Stimulated activated naive CD8-positive, alpha-beta T cell treated with anti-CD3 and anti-CD28 coated beads, Interleukin-15, amount 100 ng/mL, for 72 hours (primary cell): Measurements from ENCODE around the gene SUPT6H.
"Not testable (repeated sequence)": the region's sequence is repeated elsewhere in the genome, so short reads cannot be mapped to it uniquely, and the experiment has no call there.

ENCODE experiments used
- ATAC-seq: fragments of 150-1000 bp; cut with Tn5 transposase; 2 replicates; pipeline ENCODE4 v1.10.0; 2021; ENCODE audit warnings: mild to moderate bottlenecking, moderate library complexity
- DNase-seq, 2 donors: peaks; one replicate each; pipeline ENCODE4 v3.0.0; 2021 to 2022
- H3K27ac Mint-ChIP-seq, 2 donors: one replicate each; pipeline ENCODE4 v1.8.0; 2022; ENCODE audit warnings: mild to moderate bottlenecking in 2 of 2, mixed read lengths in 2 of 2, moderate library complexity in 2 of 2
- H3K27me3 Mint-ChIP-seq: one replicate; pipeline ENCODE4 v1.8.0; 2022; ENCODE audit warnings: mixed read lengths
- H3K4me1 Mint-ChIP-seq: one replicate; pipeline ENCODE4 v1.8.0; 2022; ENCODE audit warnings: mild to moderate bottlenecking, mixed read lengths
- H3K4me3 Mint-ChIP-seq, 2 donors: one replicate each; pipeline ENCODE4 v1.8.0; 2022; ENCODE audit warnings: mild to moderate bottlenecking in 2 of 2, mixed read lengths in 2 of 2, moderate library complexity in 1 of 2
- H3K9me3 Mint-ChIP-seq, 2 donors: one replicate each; pipeline ENCODE4 v1.8.0; 2022; ENCODE audit warnings: mixed read lengths in 2 of 2

Gene SUPT6H

GRCh38 chr17:28728364-28729200, 66.6 kb downstream of the SUPT6H start, which contains the start of gene NEK8:
TSS of gene NEK8 (plus strand) at chr17:28728788. CDS start at chr17:28728814, 26 bp downstream.
- Mint-ChIP-seq H3K4me1 (peaks cover 66% of the 10 kb centered on the region), H3K9me3 (no peaks in the 10 kb centered on the region), H3K4me3 (peak within 1 kb of the TSS; percentile 98 to 100), H3K27me3 (no peaks in the 10 kb centered on the region), H3K27ac (peak within 1 kb of the TSS; percentile 99 to 100)
- DNase-seq (peak; percentile 97 to 99), ATAC-seq (peak; percentile 55)

- Mint-ChIP-seq H3K4me1 (peaks cover 66% of the 10 kb centered on the region), H3K9me3 (no peaks in the 10 kb centered on the region), H3K27me3 (no peaks in the 10 kb centered on the region), H3K4me3 (peak overlapping the region in 1 of 2 donors; percentile 49), H3K27ac (no peak overlapping the region)
- ATAC-seq (no peak), DNase-seq (no peak)
Measured at GRCh38 chr17:28729950-28730330, 67.9 kb downstream of the SUPT6H start.

- DNase-seq (no peak), ATAC-seq (no peak)
- Mint-ChIP-seq H3K4me3 (no peak overlapping the region), H3K27ac (no peak overlapping the region), H3K4me1 (peaks cover 71% of the 10 kb centered on the region), H3K9me3 (peaks cover 0 to 6% of the 10 kb centered on the region in 2 donors), H3K27me3 (no peaks in the 10 kb centered on the region)
Measured at GRCh38 chr17:28733346-28733745, 71.3 kb downstream of the SUPT6H start.

GRCh38 chr17:28734712-28735241, 72.8 kb downstream of the SUPT6H start:
- H3K9me3 Mint-ChIP-seq = peaks cover 0 to 6% of the 10 kb centered on the region in 2 donors
- ATAC-seq = no peak
- peaks cover 73% of the 10 kb centered on the region for H3K4me1 Mint-ChIP-seq
- peak overlapping the region in 1 of 2 donors; percentile 15 for H3K4me3 Mint-ChIP-seq
- H3K27ac Mint-ChIP-seq = no peak overlapping the region
- DNase-seq = no peak
- no peaks in the 10 kb centered on the region for H3K27me3 Mint-ChIP-seq

GRCh38 chr17:28735242-28735722, 73.3 kb downstream of the SUPT6H start:
- Mint-ChIP-seq H3K4me3 (peak overlapping the region in 1 of 2 donors; percentile 15), H3K27me3 (no peaks in the 10 kb centered on the region), H3K27ac (no peak overlapping the region), H3K9me3 (peaks cover 0 to 6% of the 10 kb centered on the region in 2 donors), H3K4me1 (peaks cover 76% of the 10 kb centered on the region)
- ATAC-seq (no peak), DNase-seq (no peak)

- peaks cover 84% of the 10 kb centered on the region for H3K4me1 Mint-ChIP-seq
- not testable (repeated sequence) for H3K27ac Mint-ChIP-seq, ATAC-seq, H3K27me3 Mint-ChIP-seq, H3K9me3 Mint-ChIP-seq, H3K4me3 Mint-ChIP-seq, DNase-seq
Measured at GRCh38 chr17:28735913-28736769, 74.1 kb downstream of the SUPT6H start.

- Mint-ChIP-seq H3K27ac (no peak overlapping the region), H3K4me3 (peak overlapping the region in 1 of 2 donors; percentile 82), H3K4me1 (peaks cover 92% of the 10 kb centered on the region), H3K27me3 (no peaks in the 10 kb centered on the region), H3K9me3 (peaks cover 0 to 6% of the 10 kb centered on the region in 2 donors)
- no peak for DNase-seq
- ATAC-seq = no peak
Measured at GRCh38 chr17:28737316-28737715, 75.3 kb downstream of the SUPT6H start.

- ATAC-seq (peak; percentile 40), DNase-seq (no peak)
- H3K27me3 Mint-ChIP-seq = no peaks in the 10 kb centered on the region
- H3K4me3 Mint-ChIP-seq = peak overlapping the region; percentile 82 to 83
- peaks cover 94% of the 10 kb centered on the region for H3K4me1 Mint-ChIP-seq
- peak overlapping the region; percentile 27 to 94 for H3K27ac Mint-ChIP-seq
- H3K9me3 Mint-ChIP-seq = peaks cover 0 to 6% of the 10 kb centered on the region in 2 donors
Measured at GRCh38 chr17:28737770-28738679, 76.0 kb downstream of the SUPT6H start.

GRCh38 chr17:28738680-28739384, 76.8 kb downstream of the SUPT6H start:
- DNase-seq = peak in 1 of 2 donors; percentile 68
- no peaks in the 10 kb centered on the region for H3K27me3 Mint-ChIP-seq
- peaks cover 0 to 6% of the 10 kb centered on the region in 2 donors for H3K9me3 Mint-ChIP-seq
- H3K4me1 Mint-ChIP-seq = peaks cover 88% of the 10 kb centered on the region
- ATAC-seq = peak; percentile 77
- H3K27ac Mint-ChIP-seq = peak overlapping the region; percentile 27 to 94
- H3K4me3 Mint-ChIP-seq = peak overlapping the region; percentile 82 to 83

GRCh38 chr17:28740406-28741357, 78.7 kb downstream of the SUPT6H start:
- Mint-ChIP-seq H3K27ac (no peak overlapping the region), H3K9me3 (peaks cover 0 to 6% of the 10 kb centered on the region in 2 donors), H3K4me3 (peak overlapping the region in 1 of 2 donors; percentile 89), H3K27me3 (no peaks in the 10 kb centered on the region), H3K4me1 (peaks cover 70% of the 10 kb centered on the region)
- no peak for ATAC-seq
- no peak for DNase-seq

- Mint-ChIP-seq H3K4me1 (peaks cover 73% of the 10 kb centered on the region), H3K9me3 (peaks cover 0 to 6% of the 10 kb centered on the region in 2 donors), H3K27ac (peak overlapping the region in 1 of 2 donors; percentile 56), H3K27me3 (no peaks in the 10 kb centered on the region), H3K4me3 (peak overlapping the region; percentile 53 to 89)
- no peak for DNase-seq
- no peak for ATAC-seq
Measured at GRCh38 chr17:28741358-28742349, 79.6 kb downstream of the SUPT6H start.
